ENCODE results near the gene TOP1. TPM values are rescaled to one million over a fixed set of nuclear protein-coding genes. Genes with fewer than 3 reads are reported as not detected.

TOP1 gene
- total RNA-seq, 3 donors from 2014 or later (not counting 1 experiment from before 2014, with no cell fraction given): 32.2 to 36.3 (median 36.3) TPM

DNA sequence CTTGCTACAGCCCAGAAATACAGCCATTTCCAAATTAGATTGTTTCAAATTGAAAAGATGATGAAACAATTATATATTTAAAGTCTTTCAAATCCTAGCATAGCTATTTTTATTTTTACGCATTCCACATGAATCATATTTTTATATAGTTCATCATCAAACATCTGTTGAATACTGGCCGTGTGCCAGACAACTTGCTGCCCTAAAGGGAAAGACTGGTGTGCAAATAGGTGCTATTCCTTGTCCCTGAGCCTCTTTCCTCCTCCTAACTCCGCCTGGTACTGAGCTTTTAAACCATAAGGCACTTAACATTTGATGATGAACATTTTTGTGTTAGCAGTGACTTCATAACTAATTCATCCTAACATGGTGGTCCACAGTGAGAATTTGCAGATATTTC is 90.0 kb downstream of the TOP1 start:
- Mint-ChIP-seq H3K9me3 (no peaks in the 10 kb centered on the region), H3K27ac (no peak overlapping the region), H3K4me3 (no peak overlapping the region), H3K36me3 (peaks cover 23% of the 10 kb centered on the region), H3K4me1 (no peaks in the 10 kb centered on the region), H3K27me3 (ENCODE audit: low read depth in 2 of 2) (no peaks in the 10 kb centered on the region)
- intact Hi-C loops (cut with micrococcal nuclease): no loop called here
- Histone ChIP-seq H3K27me3 (ENCODE audit: control insufficient read depth, insufficient read depth, low read length) (no peaks in the 10 kb centered on the region), H3K4me1 (ENCODE audit: control insufficient read depth, insufficient read depth, low read length) (no peaks in the 10 kb centered on the region), H3K9me3 (ENCODE audit: control insufficient read depth, insufficient read depth, low read length) (no peaks in the 10 kb centered on the region), H3K27ac (ENCODE audit: low read length) (no peak overlapping the region), H3K4me3 (ENCODE audit: low read length) (no peak overlapping the region), H3K36me3 (ENCODE audit: control insufficient read depth, insufficient read depth, low read length) (peaks cover 93% of the 10 kb centered on the region)
- DNase-seq (no peak), ATAC-seq (no peak)
- WGBS (ENCODE audit: insufficient coverage): 92% methylated on average over 1 of the region's 3 CpGs
- no peak for TF ChIP-seq CTCF (IDR thresholded peaks at IDR 0.05)

DNA sequence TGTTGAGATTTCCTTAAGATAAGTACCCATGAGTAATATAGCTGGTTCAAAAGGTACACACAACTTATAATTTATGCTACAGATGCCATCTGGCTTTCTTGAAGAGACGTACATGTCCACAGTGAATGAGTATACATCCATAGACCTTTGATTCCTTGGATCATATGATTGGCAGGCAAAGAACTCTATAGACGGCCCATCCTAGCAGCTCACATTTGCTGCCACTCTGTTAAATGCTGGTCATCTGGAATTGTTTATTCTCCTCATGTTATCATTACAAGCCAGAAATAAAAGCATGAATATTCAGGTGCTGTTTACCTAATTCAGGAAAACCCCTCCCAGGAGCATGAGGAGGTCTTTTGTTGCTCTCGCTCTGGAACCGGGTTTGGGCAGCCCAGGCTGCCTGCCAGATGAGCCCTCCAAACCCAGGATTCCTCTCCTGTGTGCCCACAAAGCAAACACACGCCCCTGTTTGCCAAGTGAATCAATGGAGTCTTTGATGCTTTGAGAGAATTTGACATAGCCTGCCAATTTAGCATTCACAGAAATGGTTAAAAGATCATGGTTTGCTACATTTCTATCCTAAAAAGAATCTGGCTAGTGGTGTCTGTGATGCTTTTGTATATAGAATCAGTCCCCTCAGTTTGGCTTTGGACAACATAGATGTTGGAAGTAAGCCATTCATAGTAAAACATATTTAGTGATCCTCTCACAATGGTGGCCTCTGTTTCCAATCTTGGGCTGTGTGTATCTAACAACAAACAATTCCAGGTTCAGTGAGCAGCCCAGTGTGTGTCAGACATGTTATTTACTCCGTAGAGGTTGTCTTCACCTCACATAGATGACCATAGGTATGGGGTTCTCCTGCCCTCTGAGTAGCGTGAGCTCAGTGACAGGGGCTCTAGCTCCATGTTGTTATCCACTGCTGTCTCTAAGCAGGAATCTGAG is 91.3 kb downstream of the TOP1 start:
- H3K36me3 ChIP-seq (ENCODE audit: control insufficient read depth, insufficient read depth, low read length): peaks cover 90% of the 10 kb centered on the region
- no peaks in the 10 kb centered on the region for H3K9me3 ChIP-seq (ENCODE audit: control insufficient read depth, insufficient read depth, low read length)
- Mint-ChIP-seq H3K27ac (peak overlapping the region in 1 of 2 donors; percentile 14), H3K4me1 (no peaks in the 10 kb centered on the region), H3K36me3 (peaks cover 23% of the 10 kb centered on the region), H3K27me3 (ENCODE audit: low read depth in 2 of 2) (no peaks in the 10 kb centered on the region), H3K9me3 (no peaks in the 10 kb centered on the region), H3K4me3 (no peak overlapping the region)
- H3K27ac ChIP-seq (ENCODE audit: low read length): no peak overlapping the region
- WGBS (ENCODE audit: insufficient coverage): 95% methylated on average over 7 of the region's 7 CpGs
- no peak for TF ChIP-seq CTCF (IDR thresholded peaks at IDR 0.05)
- no peaks in the 10 kb centered on the region for H3K27me3 ChIP-seq (ENCODE audit: control insufficient read depth, insufficient read depth, low read length)
- intact Hi-C loops (cut with micrococcal nuclease): no loop called here
- DNase-seq: no peak
- H3K4me3 ChIP-seq (ENCODE audit: low read length): no peak overlapping the region
- ATAC-seq: no peak
- H3K4me1 ChIP-seq (ENCODE audit: control insufficient read depth, insufficient read depth, low read length): no peaks in the 10 kb centered on the region

DNA sequence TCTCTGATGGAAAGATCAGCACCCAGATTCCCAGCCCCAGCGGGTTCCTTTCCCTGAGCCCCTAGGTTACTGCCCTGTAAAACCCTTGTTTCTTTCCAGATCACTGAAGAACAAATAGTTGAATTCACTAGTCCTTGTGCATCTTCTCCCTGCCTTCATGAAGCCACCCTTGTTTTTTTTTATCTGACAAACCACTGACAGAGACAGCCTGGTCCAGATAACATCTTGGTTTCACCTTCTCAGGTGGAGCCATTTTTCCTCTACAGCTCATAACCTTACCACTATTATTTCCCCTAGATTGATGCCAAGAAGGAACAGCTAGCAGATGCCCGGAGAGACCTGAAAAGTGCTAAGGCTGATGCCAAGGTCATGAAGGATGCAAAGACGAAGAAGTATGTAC is 92.8 kb downstream of the TOP1 start:
- ATAC-seq (no peak), DNase-seq (no peak)
- WGBS (ENCODE audit: insufficient coverage): 96% methylated on average over 3 of the region's 3 CpGs
- no peak overlapping the region for H3K27ac ChIP-seq (ENCODE audit: low read length)
- H3K27me3 ChIP-seq (ENCODE audit: control insufficient read depth, insufficient read depth, low read length): no peaks in the 10 kb centered on the region
- H3K9me3 Mint-ChIP-seq: no peaks in the 10 kb centered on the region
- H3K4me1 ChIP-seq (ENCODE audit: control insufficient read depth, insufficient read depth, low read length): no peaks in the 10 kb centered on the region
- H3K9me3 ChIP-seq (ENCODE audit: control insufficient read depth, insufficient read depth, low read length): no peaks in the 10 kb centered on the region
- H3K36me3 Mint-ChIP-seq: peaks cover 23% of the 10 kb centered on the region
- H3K36me3 ChIP-seq (ENCODE audit: control insufficient read depth, insufficient read depth, low read length): peaks cover 85% of the 10 kb centered on the region
- no peak overlapping the region for H3K4me3 ChIP-seq (ENCODE audit: low read length)
- intact Hi-C loops (cut with micrococcal nuclease): no loop called here
- no peaks in the 10 kb centered on the region for H3K4me1 Mint-ChIP-seq
- no peak overlapping the region for H3K27ac Mint-ChIP-seq
- no peak overlapping the region for H3K4me3 Mint-ChIP-seq
- no peak for TF ChIP-seq CTCF (IDR thresholded peaks at IDR 0.05)
- H3K27me3 Mint-ChIP-seq (ENCODE audit: low read depth in 2 of 2): no peaks in the 10 kb centered on the region
